ENCODE data around the gene AGK. TPM values are rescaled to one million over a fixed set of nuclear protein-coding genes. Genes with fewer than 3 reads are reported as not detected.

Gene AGK
- total RNA-seq, 1 experiment from 2014 or later = 32.2 TPM

- TF ChIP-seq ARID4B (CRISPR knock-in tag; IDR thresholded peaks at IDR 0.05; ENCODE audit: borderline replicate concordance) = no peak
- no peak for TF ChIP-seq ZBTB43 (CRISPR knock-in tag; IDR thresholded peaks at IDR 0.05)
These were observed 38.6 kb upstream of the AGK start (continued) for GRCh38 chr7:141512597-141512996.

- Mint-ChIP-seq H3K9me3 (peaks cover 31% of the 10 kb centered on the region), H3K4me1 (peaks cover 20% of the 10 kb centered on the region), H3K27me3 (ENCODE audit: low read depth) (peaks cover 21% of the 10 kb centered on the region), H3K27ac (no peak overlapping the region), H3K36me3 (peaks cover 43% of the 10 kb centered on the region), H3K4me3 (no peak overlapping the region)
- ChIA-PET POLR2A (no interaction called here), CTCF (no interaction called here)
- ATAC-seq = no peak
- no peak for TF ChIP-seq JUN (CRISPR knock-in tag; IDR thresholded peaks at IDR 0.05)
- no peak for TF ChIP-seq HMGA2 (CRISPR knock-in tag; IDR thresholded peaks at IDR 0.05)
- no peak for TF ChIP-seq FOXP1 (CRISPR knock-in tag; IDR thresholded peaks at IDR 0.05; ENCODE audit: borderline replicate concordance)
- TF ChIP-seq FOXP4 (CRISPR knock-in tag; IDR thresholded peaks at IDR 0.05) = no peak
- TF ChIP-seq ZNF416 (CRISPR knock-in tag; IDR thresholded peaks at IDR 0.05) = no peak
- no peak for TF ChIP-seq GABPB1 (CRISPR knock-in tag; IDR thresholded peaks at IDR 0.05)
- no peak for TF ChIP-seq FOXK1 (CRISPR knock-in tag; IDR thresholded peaks at IDR 0.05)
- no peak for TF ChIP-seq ESRRA (CRISPR knock-in tag; IDR thresholded peaks at IDR 0.05; ENCODE audit: borderline replicate concordance)
- TF ChIP-seq ETV6 (CRISPR knock-in tag; IDR thresholded peaks at IDR 0.05) = no peak
- no peak for TF ChIP-seq AR (CRISPR knock-in tag; IDR thresholded peaks at IDR 0.05)
- TF ChIP-seq NFATC4 (CRISPR knock-in tag; IDR thresholded peaks at IDR 0.05) = no peak
- TF ChIP-seq ZSCAN18 (CRISPR knock-in tag; IDR thresholded peaks at IDR 0.05) = no peak
- no peak for TF ChIP-seq ZNF138 (CRISPR knock-in tag; conservative IDR thresholded peaks at IDR 0.05)
- no peak for TF ChIP-seq CREB1 (CRISPR knock-in tag; IDR thresholded peaks at IDR 0.05)
- TF ChIP-seq SP1 (CRISPR knock-in tag; conservative IDR thresholded peaks at IDR 0.05) = no peak
- TF ChIP-seq USF1 (CRISPR knock-in tag; IDR thresholded peaks at IDR 0.05) = no peak
- no peak for DNase-seq (ENCODE audit: low spot score)
These were observed 37.5 kb upstream of the AGK start for GRCh38 chr7:141513720-141514119.
